IPS DF 4.7 (cell line): Measurements from ENCODE around the gene ACACB.
"Not testable (repeated sequence)": the region's sequence is repeated elsewhere in the genome, so short reads cannot be mapped to it uniquely, and the experiment has no call there.

Experiments used
- DNase-seq: peaks from one replicate; pipeline ENCODE4 v3.0.0-alpha.2; 2013; ENCODE audit warnings: low spot score; ENCODE audit errors: extremely low read depth

ACACB gene

DNA sequence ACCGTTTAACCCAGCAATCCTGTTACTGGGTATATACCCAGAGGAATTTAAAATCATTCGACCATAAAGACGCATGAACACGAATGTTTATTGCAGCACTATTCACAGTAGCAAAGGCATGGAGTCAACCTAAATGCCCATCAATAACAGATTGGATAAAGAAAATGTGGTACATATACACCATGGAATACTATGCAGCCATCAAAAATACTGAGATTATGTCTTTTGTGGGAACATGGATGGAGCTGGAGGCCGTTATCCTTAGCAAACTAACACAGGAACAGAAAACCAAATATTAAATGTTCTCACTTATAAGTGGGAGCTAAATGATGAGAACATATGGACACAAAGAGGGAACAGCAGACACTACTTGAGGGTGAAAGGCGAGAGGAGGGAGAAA lies 56.4 kb downstream of the ACACB start:
- DNase-seq: not testable (repeated sequence)

DNA sequence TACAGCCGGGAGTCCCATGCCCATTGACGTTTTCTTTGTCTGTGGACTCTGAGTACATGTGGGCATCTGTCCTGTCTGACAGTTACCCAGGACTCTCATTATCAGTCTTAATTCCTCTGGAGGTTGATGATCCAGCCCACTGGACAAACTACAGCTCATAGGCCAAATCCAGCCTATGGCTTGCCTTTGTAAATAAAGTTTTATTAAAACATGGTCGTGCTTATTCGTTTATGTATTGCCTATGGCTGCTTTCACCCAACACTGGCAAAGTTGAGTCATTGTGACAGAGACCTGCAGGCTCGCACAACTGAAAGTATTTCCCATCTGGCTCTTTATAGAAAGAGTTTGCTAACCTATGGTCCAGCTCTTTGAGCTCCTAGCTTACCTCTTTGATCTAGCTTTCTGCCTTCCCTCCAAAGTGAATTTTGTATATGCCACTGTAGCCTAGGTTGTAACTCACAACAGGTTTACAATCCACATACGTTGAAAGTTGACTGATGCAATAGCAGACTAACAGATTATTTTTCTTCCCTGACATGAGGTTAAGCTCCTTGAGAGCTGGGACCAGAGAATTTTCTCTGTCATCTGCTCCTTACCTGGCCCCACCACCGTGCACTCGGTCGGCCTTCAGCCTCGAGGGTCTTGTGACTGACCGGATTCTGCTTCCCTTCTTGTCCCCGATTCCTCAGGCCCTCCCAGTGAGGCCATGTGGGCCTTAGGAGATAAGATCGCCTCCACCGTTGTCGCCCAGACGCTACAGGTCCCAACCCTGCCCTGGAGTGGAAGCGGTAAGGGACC lies 57.3 kb downstream of the ACACB start:
- no peak for DNase-seq

DNA sequence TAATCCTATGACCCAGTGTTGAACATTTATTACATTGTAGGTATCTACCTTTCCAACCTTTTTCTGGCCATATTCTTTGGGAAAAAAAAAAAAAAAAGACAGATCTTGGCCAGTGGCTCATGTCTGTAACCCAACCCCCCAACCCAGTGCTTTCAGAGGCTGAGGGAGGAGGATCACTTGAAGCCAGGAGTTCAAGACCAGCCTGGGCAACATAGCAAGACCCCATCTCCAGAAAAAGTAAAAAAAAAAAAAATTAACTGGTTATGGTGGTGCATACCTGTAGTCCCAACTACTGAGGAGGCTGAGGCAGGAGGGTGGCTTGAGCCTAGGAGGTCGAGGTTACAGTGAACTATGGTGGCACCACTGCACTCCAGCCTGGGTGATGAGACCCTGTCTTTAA lies 58.1 kb downstream of the ACACB start:
- DNase-seq: no peak

DNA sequence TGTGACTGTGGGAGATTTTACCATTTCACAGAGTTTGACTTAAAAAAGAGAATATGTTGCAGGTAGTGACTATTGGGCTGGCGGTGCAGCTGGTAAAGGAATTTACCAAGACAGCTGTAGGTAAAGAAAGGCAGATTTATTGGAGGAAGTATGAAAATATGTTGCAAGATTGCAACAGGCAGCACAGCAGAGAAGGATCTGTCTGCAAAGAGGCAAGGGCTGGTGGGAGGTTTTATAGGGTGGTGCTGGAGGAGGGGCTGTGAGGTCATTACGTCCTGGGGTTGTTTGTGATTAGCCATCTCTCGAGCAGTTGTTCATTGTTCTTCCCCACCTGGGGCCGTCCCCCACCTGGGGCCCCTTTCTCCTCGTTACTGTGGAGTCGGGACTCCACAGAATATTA lies 62.1 kb downstream of the ACACB start:
- no peak for DNase-seq

DNA sequence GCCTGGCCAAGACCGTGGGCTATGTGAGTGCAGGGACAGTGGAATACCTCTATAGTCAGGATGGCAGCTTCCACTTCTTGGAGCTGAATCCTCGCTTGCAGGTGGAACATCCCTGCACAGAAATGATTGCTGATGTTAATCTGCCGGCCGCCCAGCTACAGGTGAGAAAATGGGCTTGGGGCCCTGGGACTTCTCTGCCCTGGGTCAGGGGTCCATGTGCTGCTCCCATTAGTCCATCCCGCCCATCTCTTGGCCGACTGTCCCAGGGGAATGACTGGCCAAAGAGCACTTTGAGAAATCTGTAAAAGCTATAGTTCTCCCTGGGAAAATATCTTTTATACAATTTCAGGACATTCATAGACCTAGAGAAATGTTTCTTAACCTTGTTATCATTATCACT lies 63.5 kb downstream of the ACACB start:
- DNase-seq: no peak

DNA sequence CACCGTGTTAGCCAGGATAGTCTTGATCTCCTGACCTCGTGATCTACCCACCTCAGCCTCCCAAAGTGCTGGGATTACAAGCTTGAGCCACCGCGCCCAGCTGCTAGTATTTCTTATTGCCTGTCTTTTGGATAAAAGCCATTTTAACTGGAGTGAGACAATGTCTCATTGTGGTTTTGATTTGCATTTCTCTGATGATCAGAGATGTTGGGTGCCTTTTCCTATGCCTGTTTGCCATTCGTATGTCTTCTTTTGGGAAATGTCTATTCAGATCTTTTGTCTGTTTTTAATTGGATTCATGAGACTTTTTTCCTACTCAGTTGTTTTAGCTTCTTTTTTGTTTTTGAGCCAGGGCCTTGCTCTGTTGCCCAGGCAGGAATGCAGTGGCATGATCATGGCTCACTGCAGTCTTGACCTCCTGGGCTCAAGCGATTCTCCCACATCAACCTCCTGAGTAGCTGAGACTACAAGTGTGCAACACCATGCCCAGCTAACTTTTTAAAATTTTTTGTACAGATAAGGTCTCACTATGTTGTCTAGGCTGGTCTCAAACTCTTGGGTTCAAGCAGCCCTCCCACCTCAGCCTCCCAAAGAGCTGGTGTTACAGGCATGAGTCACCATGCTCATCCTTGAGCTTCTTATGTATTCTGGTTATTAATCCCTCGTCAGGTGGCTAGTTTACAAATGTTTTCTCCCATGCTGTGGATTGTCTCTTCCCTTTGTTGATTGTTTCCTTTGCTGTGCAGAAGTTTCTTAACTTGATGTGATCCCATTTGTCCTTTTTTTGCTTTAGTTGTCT lies 65.9 kb downstream of the ACACB start:
- no peak for DNase-seq

DNA sequence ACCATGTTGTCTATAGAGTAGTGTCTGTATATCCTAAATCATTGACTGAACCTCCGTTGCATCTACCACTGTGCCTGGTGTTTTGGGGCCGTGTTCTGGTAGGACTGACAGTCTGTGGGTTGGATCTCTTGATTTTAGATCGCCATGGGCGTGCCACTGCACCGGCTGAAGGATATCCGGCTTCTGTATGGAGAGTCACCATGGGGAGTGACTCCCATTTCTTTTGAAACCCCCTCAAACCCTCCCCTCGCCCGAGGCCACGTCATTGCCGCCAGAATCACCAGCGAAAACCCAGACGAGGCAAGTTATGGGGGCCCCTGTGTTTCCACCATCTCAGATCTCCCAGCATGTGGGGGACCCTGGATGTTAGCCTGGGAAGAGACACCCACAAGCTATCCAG lies 69.1 kb downstream of the ACACB start:
- no peak for DNase-seq

DNA sequence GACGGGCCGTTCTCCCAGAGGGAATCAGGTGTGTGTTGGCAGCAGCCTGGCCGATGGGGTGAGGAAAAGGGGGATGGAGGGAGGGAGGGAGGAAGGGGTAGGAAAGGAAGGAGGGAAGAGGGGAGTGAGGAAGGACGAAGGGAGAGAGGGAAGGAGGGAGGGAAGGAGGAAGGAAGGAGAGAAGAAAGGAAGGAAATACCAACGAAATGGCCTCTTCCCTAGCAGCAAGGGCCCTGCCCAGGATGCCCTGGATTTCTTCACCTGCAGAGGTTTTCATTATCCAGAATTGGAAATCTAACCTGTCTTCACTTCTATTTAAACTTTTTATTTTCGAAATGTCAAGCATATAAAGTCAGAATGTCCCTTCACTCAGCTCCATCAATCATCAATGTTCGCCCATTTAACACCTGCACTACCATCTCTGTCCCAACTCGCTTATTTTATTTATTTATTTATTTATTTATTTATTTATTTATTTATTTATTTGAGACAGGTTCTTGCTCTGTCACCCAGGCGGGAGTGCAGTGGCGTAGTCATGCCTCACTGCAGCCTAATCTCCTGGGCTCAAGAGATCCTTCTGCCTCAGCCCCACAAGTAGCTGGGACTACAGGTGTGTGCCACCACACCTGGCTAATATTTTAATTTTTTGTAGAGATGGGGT lies 70.7 kb downstream of the ACACB start:
- DNase-seq: no peak

DNA sequence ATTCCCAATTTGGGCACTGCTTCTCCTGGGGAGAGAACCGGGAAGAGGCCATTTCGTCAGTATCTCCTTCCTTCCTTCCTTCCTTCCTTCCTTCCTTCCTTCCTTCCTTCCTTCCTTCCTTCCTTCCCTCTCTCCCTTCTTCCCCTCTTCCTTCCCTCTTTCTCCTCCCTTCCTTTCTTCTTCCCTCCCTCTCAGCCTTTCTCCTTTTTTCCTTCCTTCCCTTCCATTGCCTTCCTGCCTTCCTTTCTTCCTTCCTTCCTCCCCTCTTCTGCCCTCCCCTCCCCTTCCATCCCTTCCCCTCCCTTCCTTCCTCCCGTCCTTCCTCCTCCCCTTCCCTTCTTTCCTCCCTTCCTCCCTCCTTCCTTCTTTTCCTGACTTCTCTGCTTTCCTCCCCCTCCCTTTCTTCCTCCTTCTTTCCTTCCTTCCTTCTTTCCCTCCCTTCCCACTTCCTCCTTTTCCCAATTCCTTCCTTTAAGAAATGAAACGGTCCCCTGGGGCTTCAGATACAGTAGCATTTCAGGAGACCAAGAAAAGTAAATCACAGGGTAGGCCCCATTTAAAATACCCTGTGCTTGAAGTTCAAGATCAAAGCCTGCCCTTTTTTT lies 71.8 kb downstream of the ACACB start:
- DNase-seq: no peak

DNA sequence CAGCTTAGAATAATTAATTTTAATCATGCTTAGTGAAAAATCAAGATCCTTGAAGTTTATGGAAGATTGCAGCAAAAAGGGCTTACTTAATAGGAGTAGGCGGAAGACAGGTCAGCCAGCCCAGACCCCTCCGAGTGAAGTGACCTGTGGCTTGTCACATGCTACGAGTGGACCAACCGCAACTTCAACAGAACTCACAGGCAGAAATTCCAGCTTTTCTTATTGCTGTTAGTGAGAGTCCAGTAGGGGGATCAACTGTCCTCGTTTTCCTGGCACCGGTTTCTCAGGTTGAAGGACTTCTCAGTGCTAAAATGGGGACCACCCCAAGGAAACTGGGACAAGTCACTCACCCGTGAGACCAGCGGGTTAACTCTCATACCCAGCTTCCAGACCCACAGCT lies 72.9 kb downstream of the ACACB start:
- DNase-seq: no peak

DNA sequence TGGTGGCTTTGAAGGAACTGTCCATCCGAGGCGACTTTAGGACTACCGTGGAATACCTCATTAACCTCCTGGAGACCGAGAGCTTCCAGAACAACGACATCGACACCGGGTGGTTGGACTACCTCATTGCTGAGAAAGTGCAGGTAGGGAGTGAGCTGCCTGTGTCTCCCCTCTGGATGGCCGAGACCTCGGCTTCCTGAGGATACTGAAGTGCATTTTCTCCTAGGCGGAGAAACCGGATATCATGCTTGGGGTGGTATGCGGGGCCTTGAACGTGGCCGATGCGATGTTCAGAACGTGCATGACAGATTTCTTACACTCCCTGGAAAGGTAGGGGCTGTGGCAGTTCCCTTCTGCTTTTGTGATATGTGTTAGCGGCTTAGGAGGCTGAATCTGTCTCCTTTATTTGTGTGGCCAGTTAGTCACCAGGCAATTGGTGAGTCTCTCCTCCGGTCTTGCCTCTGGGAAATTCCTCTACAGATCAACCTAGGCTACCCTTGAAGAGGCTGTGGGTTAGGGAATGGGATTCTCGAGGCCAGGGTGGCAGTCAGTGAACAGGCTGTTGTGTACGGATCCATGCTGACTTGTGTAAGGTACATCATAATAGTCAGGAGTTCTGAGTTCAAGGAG lies 75.3 kb downstream of the ACACB start:
- DNase-seq: no peak

DNA sequence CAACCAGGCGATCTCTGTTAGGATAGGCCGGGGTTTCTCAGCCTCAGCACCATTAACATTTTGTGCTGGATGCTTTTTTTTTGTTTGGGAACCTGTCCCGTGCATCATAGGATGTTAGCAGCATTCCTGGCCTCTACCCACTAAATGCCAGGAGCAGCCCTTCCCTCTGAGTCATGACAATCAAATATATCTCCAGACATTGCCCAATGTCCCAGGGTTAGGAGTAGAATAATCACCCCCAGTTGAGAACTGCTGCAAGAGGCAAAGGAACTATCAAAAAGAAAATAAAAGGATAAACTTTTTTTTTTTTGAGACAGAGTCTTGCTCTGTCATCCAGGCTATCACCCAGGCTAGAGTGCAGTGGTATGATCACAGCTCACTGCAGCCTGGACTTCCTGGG lies 76.0 kb downstream of the ACACB start:
- no peak for DNase-seq

DNA sequence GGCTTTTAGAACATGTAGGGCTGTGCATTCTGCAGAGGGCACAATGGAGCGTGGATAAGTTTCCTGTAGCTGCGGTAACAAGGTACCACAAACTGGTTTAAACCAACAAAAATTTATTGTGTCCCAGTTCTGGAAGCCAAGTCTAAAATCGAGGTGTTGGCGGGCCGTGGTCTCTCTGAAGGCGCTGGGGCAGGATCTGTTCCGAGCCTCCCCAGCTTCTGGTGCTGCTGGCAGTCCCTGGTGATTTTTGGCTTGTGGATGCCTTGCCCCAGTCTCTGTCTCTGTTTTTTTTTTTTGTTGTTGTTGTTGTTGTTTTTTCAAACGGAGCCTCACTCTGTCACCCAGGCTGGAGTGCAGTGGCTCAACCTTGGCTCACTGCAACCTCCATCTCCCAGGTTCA lies 77.5 kb downstream of the ACACB start:
- DNase-seq: no peak

DNA sequence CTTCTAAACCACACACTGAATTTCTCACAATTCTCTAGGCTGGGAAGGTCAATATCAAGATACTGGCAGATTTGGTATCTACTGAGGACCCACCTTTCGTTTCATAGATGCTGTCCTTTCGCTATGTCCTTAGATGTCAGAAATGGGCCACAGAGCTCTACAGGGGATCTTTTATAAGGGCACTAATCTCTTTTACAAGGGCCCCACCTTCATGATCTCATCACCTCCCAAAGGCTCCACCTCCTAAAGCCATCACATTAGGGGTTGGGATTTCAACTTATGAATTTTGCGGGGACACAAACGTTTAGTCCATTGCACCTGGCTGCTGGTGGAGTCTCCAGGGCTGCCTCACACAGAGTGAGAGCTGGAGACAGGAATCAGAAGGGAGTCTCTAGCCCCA lies 79.9 kb downstream of the ACACB start:
- DNase-seq: no peak

DNA sequence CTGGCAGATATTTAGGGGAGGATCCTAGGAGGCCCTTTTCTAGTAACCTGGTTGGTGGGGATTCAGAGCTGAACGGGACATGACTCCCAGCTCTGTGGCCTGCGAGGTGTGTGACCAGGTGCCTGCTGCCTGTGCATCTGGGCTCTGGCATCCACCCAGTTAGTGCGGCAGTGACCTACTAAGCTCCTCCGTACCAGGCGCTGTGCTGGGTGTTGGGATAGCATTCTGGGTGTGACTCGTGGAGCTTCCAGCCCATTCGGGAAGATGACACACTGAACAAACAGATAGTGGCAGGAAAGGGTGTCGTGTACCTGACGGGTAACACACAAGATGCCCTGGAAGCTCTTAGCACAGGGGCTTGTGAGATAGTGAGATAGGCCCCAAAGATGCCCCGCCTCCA lies 80.9 kb downstream of the ACACB start:
- DNase-seq: no peak

DNA sequence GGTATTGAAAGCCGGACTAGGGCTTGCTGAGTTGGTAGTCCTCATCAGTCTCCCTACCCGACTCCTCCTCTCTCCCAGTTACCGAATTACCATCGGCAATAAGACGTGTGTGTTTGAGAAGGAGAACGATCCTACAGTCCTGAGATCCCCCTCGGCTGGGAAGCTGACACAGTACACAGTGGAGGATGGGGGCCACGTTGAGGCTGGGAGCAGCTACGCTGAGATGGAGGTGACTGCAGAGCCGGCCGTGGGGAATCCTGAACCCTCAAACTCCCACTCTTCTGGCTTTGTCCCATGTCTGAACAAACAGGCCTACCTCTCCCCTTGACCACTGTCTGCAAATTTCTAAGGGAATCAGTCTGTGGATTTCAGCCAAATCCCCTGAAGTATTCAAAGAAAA lies 82.9 kb downstream of the ACACB start:
- no peak for DNase-seq

DNA sequence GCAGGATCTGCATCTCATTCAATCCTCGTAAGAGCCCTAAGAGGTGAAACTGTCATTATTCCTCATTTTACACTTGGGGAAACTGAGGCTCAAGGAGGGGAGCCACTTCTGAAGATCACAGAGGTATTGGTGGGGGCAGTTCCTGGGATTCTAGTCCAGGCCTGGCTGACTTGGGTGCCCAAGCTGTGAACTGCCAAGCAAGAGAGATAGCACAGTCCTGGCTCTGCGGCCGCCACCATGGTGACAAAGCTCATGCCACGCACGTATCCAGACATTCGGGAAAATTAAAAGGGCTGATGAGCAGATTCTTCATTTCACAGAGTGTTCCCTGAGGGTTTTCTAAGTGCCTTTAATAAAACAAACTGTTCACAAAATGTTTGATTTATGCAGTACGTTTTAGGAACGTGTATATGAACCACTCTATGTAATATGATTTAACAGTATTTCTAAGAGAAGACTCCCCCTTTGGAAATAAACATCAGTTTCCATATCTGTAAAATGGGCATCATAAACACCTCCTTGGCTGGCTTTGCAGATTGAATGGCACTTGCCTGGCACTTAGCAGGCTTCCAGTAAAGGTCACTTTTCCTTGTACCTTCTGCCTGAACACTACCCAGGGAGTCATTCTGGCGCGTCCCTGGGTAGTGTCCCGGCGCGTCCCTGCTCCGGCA lies 84.6 kb downstream of the ACACB start:
- no peak for DNase-seq

DNA sequence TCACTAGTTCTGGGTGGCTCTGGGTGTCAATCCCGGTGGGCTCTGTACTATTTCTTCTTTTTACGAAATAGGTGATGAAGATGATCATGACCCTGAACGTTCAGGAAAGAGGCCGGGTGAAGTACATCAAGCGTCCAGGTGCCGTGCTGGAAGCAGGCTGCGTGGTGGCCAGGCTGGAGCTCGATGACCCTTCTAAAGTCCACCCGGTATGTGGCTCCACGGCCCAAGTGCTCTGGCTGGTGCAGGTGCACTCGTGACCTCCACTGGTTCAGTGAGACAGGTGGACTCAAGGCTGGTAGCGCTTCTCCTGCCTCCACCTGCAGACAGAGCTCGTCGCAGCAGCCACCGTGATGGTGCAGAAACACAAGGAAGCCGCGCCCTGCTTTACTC lies 85.1 kb downstream of the ACACB start:
- DNase-seq: no peak

DNA sequence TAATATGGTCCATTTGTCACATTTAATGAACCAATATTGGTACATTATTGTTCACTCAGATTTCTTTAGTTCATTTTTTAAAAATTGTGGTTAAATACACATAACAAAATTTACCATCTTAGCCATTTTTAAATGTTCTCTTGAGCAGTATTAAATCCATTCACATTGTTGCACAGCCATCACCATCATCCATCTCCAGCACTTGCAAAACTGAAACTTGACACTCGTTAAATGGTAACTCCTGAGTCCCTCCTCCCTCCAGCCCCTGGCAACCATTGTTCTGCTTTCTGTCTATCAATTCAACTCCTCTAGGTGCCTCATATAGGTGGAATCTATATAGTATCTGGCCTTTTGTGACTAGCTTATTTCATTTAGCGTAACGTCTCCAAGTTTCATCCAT lies 86.4 kb downstream of the ACACB start:
- DNase-seq: no peak

DNA sequence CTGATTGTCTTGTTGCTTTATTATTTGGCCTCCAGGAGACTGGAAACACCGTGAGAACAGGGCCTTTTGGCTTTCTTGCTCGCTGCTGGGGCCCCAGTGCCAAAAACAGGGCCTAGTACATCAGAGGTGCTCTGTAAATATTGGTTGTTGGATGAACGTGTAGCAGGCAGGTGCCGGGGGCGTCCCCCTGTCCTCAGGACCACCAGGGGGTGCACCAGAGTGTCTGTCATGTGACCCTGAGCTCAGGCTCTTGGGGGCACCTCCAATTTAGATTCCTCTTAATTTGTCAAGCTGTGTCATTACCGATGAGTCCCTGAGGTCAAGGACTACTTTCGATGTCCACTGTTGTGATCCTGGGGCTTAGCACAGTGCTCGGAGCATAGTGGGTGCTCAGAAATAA lies 87.1 kb downstream of the ACACB start:
- no peak for DNase-seq

DNA sequence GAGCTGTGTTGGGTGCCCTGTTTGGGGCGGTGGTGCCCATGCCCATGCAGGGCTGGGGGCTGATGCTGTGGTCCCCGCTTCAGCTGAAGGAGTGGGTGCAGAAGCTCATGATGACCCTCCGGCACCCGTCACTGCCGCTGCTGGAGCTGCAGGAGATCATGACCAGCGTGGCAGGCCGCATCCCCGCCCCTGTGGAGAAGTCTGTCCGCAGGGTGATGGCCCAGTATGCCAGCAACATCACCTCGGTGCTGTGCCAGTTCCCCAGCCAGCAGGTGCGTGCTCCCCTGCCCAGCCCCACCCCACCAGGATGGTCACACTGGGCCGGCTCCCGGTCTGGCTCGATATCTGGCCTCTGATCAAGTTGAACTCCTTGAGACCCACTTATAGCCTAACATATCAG lies 92.7 kb downstream of the ACACB start:
- no peak for DNase-seq
